Non-pigmented ciliary epithelial cell (primary cell): ENCODE measurements around the gene B3GLCT.

Source experiments
- DNase-seq: peaks from one replicate; pipeline ENCODE4 v3.0.0-alpha.2; 2010; ENCODE audit warnings: low read depth

B3GLCT gene

DNA sequence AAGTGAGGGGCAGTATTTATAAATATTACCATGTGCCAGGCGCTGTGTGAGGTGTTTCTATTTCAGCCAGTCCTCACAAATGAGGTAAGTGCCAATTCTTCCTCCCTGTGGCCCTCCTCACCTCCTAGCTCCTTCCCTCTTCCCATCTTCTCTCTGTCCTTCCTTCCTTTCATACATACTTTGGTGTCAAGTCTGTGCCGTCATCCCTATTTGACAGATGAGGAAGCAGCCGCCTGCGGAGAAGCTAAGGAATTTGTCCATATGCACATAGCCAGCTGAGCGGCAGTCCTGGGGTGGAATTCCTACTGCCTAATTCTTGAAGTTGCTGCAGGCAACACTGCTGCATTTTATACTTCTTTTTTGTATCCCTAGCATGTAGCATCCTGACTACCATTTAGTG lies 150.8 kb downstream of the B3GLCT start:
- DNase-seq: no peak

DNA sequence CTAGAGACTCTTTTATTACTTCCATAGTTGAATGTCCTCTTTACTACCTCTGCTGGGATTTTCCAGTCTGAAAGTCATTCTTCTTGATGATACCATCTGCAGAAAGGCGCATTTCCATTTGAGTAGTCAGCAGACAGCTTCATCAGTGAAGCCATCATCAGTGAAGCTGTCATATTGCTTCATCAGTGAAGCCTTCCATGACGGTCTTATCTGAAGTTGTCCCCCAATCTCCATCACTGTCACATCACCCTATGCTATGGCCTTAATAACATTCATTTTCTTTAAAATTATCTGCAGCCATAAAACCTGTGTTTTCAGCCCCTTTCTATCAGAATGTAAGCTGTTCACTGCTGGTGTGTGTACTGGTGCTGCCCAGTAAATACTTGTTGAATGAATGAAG lies 151.6 kb downstream of the B3GLCT start:
- DNase-seq: no peak

DNA sequence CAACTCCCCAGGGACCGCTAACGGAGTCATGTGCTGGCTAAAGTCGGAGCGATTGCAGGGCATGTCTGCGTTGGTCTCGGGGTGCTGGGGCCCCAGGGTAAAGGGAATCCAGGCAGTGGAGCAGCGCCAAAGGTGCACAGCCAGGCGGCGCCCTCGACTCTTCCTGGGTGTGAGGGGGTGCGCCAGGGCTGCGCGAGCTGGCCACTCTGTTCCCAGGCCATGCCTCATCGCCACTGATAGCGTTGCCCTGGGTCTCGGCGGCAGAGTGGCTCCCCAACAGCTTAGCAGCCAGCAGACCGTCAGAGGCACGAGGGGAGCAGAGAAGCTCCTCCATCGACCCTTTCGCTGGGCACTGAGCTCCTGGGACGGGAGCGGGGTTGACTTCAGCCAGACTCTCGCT lies 152.7 kb downstream of the B3GLCT start:
- no peak for DNase-seq

DNA sequence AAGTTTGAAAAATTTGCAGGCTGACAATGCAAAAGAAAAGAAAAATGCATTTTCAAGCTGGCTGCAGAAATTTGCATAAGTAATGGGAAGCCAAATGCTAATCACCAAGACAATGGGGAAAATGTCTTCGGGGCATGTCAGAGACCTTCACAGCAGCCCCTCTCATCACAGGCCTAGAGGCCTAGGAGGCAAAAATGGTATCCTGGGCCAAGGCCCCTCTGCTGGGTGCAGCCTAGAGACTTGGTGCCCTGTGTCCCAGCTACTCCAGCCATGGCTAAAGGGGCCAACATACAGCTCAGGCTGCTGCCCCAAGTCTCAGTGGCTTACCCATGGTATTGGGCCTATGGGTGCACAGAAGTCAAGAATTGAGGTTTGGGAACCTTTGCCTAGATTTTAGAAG lies 155.2 kb downstream of the B3GLCT start:
- no peak for DNase-seq

DNA sequence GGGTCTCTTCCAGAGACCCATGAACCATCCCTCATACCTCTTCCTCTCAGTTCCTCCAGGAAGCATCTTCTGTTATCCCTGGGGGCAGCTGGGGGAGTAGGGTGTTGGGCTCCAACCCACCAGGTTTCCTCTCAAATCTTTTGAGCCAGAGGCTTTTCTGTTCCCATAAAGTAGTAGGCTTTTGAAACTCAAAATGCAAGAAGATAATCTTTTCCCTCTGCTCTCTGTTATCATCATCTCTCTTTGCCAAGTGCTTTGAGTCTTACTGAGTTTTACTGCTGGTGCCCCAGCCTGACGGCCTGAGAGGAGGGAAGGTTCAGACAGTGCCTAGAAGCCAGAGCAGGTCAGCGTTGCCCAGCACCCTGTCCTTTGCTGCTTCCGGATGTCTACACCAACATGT lies 157.2 kb downstream of the B3GLCT start:
- no peak for DNase-seq

DNA sequence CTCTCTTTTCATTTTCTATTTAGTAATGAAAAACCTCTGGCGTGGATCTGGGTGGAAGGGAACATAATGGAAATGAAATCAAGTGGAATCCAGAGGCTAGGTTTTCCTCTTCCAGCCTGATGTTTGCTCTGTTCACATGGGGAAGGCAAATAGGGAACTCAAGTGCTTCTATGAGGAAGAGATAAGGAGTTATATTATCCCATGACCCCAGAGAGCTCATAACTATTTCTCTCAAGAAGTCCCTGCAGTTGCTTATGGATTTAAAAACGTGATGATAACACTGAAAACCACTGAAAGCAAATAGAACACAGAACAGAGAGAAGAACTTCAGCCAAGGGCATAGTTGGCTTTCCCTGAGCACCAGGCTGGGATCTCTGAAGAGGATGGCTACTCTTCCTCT lies 157.8 kb downstream of the B3GLCT start:
- no peak for DNase-seq

DNA sequence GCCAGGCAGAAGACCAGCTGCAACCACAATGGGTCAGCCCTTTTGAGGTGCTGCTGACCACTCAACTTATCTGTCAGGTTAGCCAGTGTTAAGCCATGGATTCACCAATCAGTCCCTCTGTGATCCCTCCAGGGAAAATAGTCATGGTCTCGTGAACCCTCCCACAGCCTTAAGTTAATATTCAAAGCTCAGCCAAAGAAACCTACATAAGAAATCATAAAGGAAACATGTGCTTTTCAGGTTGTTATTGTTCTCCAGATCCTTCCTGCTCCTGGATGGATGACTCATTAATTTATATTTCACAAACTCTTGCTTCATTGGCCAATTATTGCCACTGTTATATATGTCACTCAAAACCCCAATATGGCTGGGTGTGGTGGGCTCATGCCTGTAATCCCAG lies 161.9 kb downstream of the B3GLCT start:
- no peak for DNase-seq

DNA sequence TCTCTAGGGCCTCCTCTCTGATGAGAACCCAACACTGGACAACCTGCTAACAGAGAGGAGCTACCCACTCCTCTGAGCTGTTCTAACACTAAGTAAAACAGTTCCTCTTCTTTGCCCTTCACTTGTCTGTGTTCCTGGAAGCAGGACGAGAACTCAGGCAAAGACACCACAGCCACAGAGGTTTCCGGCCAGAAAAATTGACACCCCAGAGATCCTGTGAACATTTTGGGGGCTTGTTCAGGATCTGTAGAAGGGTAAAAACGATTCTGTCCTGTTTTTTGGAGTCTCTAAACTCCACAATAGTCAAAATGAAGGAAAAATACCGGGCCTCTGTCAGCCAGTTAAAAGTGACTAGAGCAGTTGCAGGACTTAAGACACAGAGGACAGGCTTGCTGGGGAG lies 165.9 kb downstream of the B3GLCT start:
- no peak for DNase-seq

DNA sequence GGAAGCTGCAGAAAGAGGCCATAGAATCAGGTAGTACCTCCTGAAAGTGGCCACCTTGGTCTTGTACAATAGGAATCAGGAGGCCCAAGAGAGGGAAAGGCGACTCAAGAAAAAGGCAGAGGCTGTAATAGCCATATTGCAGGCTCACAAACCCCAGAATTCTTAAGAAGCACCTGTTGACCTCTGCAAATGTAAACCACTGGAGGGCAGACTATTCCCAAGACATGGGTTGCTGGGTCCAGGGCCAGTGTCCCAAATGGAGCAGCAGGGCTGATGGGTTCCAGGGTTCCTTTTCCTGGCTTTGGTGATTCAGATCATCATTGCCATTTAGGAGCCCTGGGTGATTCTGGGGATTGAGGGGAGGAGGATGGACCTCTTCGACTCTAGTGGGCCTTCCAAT lies 167.6 kb downstream of the B3GLCT start:
- no peak for DNase-seq

DNA sequence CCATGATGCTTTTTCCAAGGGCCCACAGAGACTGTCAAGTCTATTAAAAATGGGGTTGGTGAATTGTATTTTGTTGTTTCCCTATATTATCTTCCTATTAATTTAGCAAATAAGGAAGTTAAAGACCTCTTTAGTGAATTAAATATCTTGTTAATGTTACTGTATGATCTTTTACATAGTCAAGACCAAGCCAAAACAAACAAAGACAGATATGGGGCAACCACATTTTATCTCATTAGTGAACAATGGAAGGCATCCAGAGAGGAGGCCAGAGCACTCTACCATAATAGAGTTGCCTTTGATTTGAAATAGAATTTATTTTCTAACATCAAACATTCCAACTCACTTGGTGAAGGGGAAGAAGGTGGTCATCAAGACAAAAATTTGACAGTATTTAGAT lies 169.4 kb downstream of the B3GLCT start:
- no peak for DNase-seq

DNA sequence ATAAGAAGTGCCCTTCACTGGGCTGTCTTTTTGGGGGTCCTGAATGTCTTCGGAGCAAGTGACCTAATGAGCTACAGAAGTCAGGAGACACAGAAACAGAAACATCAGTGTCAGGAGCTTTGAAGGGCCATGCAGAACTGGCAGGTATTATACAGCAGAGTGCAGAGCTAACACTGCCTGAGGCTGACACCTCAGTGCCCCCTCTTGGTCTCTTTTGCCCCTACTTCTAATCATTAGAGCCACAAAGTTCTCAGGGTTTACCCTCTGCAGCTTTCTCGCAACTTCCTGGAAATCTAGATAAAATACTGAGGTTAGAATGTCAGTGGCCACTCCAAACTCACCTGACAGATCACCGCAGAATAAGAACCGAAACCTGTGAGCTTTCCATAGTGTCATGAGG lies 172.7 kb downstream of the B3GLCT start:
- no peak for DNase-seq

DNA sequence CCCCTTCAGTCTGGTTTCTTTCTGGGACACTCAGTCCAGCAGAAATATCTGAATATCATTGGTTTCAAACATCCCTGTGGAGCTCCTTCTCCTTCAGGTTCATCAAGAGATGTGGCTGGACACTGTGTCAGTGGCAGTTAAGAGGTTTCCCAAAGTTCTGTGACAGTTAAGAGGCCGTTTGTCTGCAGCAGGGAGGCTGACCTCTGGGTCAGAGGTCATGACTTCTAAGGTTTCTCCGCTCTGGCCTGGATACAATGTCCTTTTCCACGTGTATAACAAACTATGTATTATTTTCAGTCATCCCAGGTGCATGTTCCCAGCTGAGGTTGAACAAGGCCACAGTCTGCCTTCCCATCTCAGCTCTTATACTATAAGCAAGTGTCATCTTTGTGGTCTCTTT lies 174.9 kb downstream of the B3GLCT start:
- DNase-seq: no peak

DNA sequence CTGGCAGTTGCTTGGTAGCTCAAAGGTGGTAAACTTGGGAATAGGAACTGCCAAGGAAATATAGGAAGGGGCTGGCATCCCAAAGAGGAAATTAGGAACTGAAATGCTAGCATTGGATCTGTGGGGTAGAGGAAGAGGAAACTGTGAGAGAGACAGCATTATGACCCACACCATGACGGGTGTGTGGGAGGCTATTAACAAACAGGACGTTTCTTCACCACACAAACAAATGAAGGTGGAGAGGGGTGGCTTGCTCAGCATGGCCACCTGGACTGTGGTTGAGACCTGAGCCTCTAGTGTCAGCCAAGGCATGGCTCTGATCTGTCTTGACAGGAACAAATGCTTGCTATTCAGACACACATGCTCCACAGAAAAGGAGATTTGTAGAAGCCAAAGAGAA lies 178.2 kb downstream of the B3GLCT start:
- DNase-seq: no peak

DNA sequence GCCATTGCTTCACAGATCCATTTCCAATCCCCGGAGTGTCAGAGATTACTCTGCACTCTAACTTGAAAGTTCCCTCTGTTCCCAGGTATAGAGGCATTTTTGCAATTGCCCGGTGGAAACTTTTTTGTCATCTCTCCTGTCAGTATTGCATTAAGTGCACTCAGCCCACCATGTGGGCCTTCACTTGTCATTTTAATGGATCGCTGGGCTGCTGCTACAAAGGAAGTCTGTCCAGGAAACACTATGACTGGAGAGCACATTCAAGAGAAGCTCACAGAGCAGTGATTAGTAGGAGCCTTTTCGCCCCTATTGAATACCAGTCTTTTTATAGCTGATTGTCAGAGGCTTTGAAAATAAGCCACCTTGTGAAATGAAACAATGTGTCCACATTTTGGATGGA lies 180.9 kb downstream of the B3GLCT start:
- no peak for DNase-seq
